Spinal cord (tissue), 10 donors: ENCODE measurements around the gene AP4B1. TPM values are rescaled to one million over a fixed set of nuclear protein-coding genes. Genes with fewer than 3 reads are reported as not detected.
A peak's percentile ranks its signal among the peaks of the same experiment; 100 is the strongest.

Experiments used
- DNase-seq, 6 donors: peaks; one replicate each; pipeline versions ENCODE4 v3.0.0 to v3.0.0-alpha.2; 2013 to 2015; ENCODE audit warnings: low spot score in 6 of 6, low read depth in 4 of 6
- H3K27ac ChIP-seq: one replicate; pipeline ENCODE4 v1.5.1; 2013; ENCODE audit warnings: low read depth, low read length, control low read depth
- H3K27me3 ChIP-seq: one replicate; pipeline ENCODE4 v1.6.1; 2013; ENCODE audit warnings: low read length; ENCODE audit not compliant: control insufficient read depth, insufficient read depth
- H3K36me3 ChIP-seq: one replicate; pipeline ENCODE4 v1.6.1; 2013; ENCODE audit warnings: low read length; ENCODE audit not compliant: control insufficient read depth, insufficient read depth
- H3K4me1 ChIP-seq: one replicate; pipeline ENCODE4 v1.6.1; 2013; ENCODE audit warnings: low read length; ENCODE audit not compliant: control insufficient read depth, insufficient read depth
- H3K4me3 ChIP-seq: one replicate; pipeline ENCODE4 v1.5.1; 2013; ENCODE audit warnings: low read depth, low read length, control low read depth
- H3K9me3 ChIP-seq: one replicate; pipeline ENCODE4 v1.6.1; 2013; ENCODE audit warnings: low read length; ENCODE audit not compliant: control insufficient read depth, insufficient read depth
- WGBS: methylation state at CpG from one replicate; pipeline ENCODE4 v1.1.5; 2013; ENCODE audit warnings: missing lambda C conversion rate; ENCODE audit not compliant: insufficient coverage; 5-methylcytosine and 5-hydroxymethylcytosine counted together
- polyA plus RNA-seq, 2 donors: library from polyadenylated mRNA; unstranded; fragments of 120-200 nt; gene quantifications; one replicate each; pipeline ENCODE4 v1.2.1, GENCODE V29; 2013; ENCODE audit not compliant: insufficient read length in 2 of 2
- total RNA-seq, 2 donors: library from RNA; depleted of rRNA in 1 of 2; stranded (reverse); fragments of 120-200 nt in 1 of 2; fragments of >200 nt in 1 of 2; gene quantifications; one replicate each; pipeline versions ENCODE4 v1.2.3 to v1.2.4, GENCODE V29; 2013 to 2014
- donor health status: healthy.

The AP4B1 gene
- total and polyA plus RNA-seq, 4 donors: 26.0 to 62.6 (median 33.5) TPM

DNA sequence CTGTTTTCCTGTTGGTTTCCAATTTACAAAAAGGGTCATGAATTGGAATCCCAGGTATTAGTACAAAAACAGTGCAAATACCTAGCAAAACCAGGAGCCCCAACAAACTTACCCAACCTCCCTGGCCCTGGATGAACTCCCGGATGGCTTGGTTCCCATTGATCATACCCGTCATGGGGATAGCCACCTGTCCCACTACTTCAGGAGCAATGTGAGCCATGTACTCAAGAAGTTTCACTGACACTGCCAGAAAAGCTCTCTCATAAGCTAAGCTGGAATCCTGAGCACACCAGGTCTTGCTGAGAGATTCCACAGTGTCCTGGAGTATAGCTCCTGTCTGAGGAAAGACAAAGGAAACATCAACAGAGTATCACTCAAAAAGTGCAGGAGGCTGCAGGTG lies 22.9 kb downstream of the AP4B1 start:
- H3K4me1 ChIP-seq: no peaks in the 10 kb centered on the region
- no peaks in the 10 kb centered on the region for H3K27me3 ChIP-seq
- DNase-seq: no peak
- H3K4me3 ChIP-seq: no peak overlapping the region
- 60% methylated on average over 1 of the region's 2 CpGs for WGBS
- H3K27ac ChIP-seq: no peak overlapping the region
- H3K9me3 ChIP-seq: no peaks in the 10 kb centered on the region
- H3K36me3 ChIP-seq: no peaks in the 10 kb centered on the region

DNA sequence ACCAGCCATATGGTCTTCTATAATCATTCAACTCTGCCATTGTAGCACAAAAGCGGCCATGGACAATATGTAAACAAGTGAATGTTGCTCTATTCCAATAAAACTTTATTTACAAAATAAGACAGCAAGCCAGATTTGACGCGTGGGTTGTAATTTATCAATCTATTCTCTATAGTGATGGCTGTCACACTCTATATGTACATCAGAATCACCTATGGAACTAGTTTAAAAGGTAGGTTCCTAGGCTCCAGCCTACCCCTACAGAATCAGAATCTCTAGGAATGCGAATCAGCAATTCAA lies 24.9 kb downstream of the AP4B1 start:
- Histone ChIP-seq H3K27me3 (no peaks in the 10 kb centered on the region), H3K27ac (no peak overlapping the region), H3K4me3 (no peak overlapping the region), H3K4me1 (no peaks in the 10 kb centered on the region), H3K36me3 (no peaks in the 10 kb centered on the region), H3K9me3 (no peaks in the 10 kb centered on the region)
- WGBS: 80% methylated on average over 1 of the region's 4 CpGs
- no peak for DNase-seq

DNA sequence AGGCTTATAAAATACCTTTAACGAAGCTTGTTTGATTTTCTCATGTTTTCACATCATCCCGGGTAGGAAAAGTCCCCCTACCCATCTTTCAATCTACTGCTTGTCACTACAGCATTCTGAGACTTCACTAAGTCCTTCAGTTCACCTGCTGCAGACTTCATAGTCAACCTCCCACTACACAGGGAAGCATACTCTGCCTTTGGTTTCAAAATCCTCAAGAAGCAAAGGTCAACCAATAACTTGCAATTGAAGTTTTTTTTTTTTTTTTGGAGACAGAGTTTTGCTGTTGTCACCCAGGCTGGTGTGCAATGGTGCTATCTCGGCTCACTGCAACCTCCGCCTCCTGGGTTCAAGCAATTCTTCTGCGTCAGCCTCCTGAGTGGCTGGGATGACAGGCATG lies 28.4 kb downstream of the AP4B1 start:
- H3K4me1 ChIP-seq: no peaks in the 10 kb centered on the region
- 92% methylated on average over 5 of the region's 5 CpGs for WGBS
- no peak for DNase-seq
- H3K9me3 ChIP-seq: no peaks in the 10 kb centered on the region
- H3K27ac ChIP-seq: no peak overlapping the region
- H3K27me3 ChIP-seq: no peaks in the 10 kb centered on the region
- H3K36me3 ChIP-seq: no peaks in the 10 kb centered on the region
- no peak overlapping the region for H3K4me3 ChIP-seq

DNA sequence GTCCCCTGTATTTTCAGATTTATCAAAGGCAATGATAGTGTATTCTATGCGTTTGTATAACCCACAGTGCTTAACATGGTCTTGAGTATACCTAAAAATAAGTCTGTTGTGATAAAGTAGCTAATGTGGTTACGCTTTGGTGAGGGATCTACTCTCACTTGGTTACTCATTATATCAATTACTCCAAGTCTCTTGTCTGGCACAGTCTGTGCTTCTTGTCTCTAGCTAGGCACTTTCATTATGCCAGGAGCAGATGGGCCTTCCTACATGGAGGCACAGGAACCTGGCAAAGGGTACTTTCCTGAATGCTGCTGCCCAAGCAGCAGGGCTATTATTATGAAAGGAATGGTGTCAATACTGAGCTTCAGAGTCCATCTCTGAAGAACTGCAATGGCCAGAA lies 28.9 kb downstream of the AP4B1 start:
- H3K4me1 ChIP-seq: no peaks in the 10 kb centered on the region
- no peaks in the 10 kb centered on the region for H3K9me3 ChIP-seq
- no peaks in the 10 kb centered on the region for H3K36me3 ChIP-seq
- no peak overlapping the region for H3K4me3 ChIP-seq
- H3K27me3 ChIP-seq: no peaks in the 10 kb centered on the region
- H3K27ac ChIP-seq: no peak overlapping the region
- DNase-seq: peak in 1 of 6 donors; percentile 17
- no CpG with 5 or more reads among the region's 2 CpGs for WGBS

DNA sequence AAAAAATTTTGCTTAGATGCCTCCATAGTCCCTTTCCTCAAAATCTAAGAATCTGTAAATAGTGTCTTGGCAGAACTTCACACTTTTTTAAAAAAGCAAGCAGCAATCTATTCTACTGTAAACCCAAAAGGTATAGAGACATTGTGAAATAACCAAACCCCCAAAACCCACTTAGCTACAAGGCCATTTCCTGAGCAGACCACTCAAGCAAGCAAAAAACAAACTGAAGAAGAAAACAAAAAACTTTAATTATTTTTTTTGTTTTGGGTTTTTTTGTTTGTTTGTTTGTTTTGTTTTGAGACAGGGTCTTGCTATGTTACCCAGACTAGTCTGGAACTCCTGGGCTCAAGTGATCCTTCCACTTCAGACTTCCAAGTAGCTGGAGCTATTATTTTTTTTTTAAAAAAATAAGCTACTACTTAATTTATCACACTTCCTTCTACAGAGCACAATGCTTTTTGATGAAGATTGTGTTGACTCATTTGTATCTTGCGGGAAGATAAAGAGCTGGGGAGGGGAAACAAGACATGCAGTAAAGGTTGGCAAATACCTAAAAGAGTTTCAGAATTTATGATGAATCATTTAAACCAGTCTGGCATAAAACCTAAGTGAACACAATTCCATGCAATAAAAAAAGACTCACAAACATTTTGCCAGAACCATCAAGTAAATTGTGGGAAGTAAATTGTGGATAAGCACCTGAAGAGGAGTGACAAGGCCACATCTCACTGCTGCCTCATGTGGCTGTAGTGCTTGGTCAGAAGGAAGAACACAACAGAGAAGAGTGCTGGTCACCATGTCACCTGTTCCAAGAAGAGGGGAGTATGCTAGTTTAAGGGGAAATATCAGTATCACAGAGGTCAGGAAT lies 30.4 kb downstream of the AP4B1 start:
- Histone ChIP-seq H3K9me3 (no peaks in the 10 kb centered on the region), H3K4me1 (no peaks in the 10 kb centered on the region), H3K27ac (no peak overlapping the region), H3K4me3 (no peak overlapping the region), H3K27me3 (no peaks in the 10 kb centered on the region), H3K36me3 (no peaks in the 10 kb centered on the region)
- no peak for DNase-seq
- no CpG with 5 or more reads among the region's 1 CpG for WGBS

DNA sequence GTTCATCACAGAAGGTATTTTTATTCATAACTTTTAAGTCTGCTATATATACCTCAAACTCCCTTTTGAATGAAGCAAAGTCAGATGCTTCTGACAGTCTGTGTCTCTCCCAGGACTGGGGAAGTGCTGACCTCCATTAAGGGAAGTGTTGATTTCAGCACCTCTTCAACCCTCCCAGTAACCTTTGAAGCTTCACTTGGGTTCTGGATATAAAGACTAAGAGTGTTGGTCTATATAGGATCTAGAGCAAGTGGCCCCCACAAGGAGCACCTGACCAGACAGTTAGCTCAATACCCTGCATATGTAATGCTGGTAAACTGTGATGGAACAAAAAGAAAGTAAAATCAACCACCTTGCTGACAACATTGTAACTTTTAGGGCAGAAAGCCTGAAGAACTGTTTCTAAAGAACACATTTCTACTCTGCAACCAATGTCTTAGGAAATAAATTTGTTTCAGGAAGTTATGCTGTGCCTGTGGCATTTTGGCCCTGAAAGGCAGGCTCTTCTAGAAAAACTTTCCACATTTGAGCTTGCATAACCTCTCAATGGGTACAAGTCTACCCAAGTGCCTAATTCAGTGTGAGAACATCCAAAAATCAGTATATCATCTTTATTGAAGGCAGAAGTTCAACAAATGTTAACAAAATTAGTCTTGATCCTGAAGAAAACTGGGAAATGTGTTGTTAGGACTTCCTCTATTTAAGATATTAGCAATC lies 32.2 kb downstream of the AP4B1 start:
- H3K27ac ChIP-seq: no peak overlapping the region
- no peak for DNase-seq

DNA sequence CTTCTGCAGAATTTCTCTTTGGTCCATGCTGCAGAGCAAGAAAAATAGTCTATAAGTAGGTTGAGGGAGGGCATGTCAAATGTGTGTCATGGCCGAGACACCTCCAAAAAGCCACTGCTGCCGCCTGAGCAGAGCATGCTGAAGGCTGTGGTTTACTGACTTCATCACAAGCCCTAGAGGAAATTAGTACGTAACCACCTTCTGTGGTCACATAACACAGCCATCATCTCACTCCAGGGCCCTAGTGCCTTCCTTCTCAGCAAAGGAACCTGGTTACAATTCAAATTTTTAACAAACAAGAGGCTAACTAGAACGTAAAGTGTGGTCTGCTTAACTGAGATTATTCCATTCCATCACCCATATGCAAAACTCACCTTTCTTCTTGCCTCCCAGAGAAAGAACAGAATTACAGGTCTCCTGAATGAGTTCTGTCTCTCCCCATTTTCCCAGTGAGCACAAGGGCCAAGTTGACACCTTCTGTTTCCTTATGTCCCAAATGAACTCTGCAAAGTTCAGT lies 32.9 kb downstream of the AP4B1 start, which contains the start of gene PTPN22:
Gene PTPN22 (minus strand): TSS at position 116 of the 517 bp plus-strand sequence.
- H3K27ac ChIP-seq: no peak within 1 kb of the TSS
- no peaks in the 10 kb centered on the region for H3K4me1 ChIP-seq
- no peaks in the 10 kb centered on the region for H3K9me3 ChIP-seq
- no peak within 1 kb of the TSS for H3K4me3 ChIP-seq
- WGBS: 67% methylated on average over 2 of the region's 4 CpGs
- no peaks in the 10 kb centered on the region for H3K27me3 ChIP-seq
- H3K36me3 ChIP-seq: no peaks in the 10 kb centered on the region
- no peak for DNase-seq

More for the DNA sequence above, 32.2 kb downstream of the AP4B1 start:
- Histone ChIP-seq H3K4me1 (no peaks in the 10 kb centered on the region), H3K36me3 (no peaks in the 10 kb centered on the region), H3K4me3 (no peak overlapping the region), H3K27me3 (no peaks in the 10 kb centered on the region), H3K9me3 (no peaks in the 10 kb centered on the region)

DNA sequence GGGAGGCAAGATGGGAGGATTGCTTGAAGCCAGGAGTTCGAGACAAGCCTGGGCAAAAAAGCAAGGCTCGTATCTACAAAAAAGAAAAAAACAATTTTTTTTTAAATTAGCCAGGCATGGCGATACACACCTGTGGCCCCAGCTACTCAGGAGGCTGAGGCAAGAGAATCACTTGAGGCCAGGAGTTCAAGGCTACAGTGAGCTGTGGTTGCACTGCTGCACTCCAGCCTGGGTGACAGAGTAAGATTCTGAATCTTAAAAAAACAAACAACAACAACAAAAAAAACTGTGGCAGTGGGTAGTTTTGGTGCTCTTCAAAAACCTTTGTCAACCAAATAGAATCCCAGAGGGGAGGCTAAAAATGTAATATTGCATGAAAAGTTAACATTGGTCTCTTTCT lies 33.8 kb downstream of the AP4B1 start:
- WGBS: 90% methylated on average over 1 of the region's 3 CpGs

DNA sequence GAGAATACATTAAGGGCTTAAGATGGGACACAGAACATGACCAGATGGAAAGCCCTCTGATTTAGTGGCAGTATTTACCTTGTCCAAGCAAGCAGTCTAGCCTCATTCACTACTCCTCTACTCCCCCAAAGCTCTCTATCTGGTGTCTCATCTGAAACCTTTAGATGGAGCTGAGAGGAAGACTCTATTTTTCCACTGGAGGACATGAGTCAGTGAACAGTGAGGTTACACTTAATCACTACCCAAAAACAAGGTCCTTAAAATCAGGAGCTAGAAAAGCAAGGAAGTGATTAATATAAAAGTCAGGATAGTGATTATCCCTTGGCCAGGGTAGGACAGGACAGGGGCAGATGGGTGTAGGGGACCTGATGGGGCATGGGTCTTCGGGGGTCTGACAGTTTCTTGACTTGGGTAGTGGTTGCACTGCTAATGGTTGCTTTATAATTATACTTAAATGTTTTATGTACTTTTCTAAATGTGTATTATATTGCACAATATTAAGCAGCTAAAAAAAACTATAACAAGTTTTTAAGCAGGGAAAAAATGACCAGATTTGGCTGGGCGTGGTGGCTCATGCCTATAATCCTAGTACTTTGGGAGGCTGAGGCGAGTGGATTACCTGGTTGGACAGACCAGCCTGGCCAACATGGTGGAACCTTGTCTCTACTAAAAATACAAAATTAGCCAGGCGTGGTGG lies 36.1 kb downstream of the AP4B1 start:
- no peaks in the 10 kb centered on the region for H3K36me3 ChIP-seq
- H3K27ac ChIP-seq: no peak overlapping the region
- DNase-seq: no peak
- 100% methylated on average over 2 of the region's 4 CpGs for WGBS
- H3K4me1 ChIP-seq: no peaks in the 10 kb centered on the region
- no peaks in the 10 kb centered on the region for H3K9me3 ChIP-seq
- H3K4me3 ChIP-seq: no peak overlapping the region
- H3K27me3 ChIP-seq: no peaks in the 10 kb centered on the region

More for the DNA sequence above, 33.8 kb downstream of the AP4B1 start:
- no peaks in the 10 kb centered on the region for H3K36me3 ChIP-seq
- H3K9me3 ChIP-seq: no peaks in the 10 kb centered on the region
- no peak overlapping the region for H3K4me3 ChIP-seq
- H3K4me1 ChIP-seq: no peaks in the 10 kb centered on the region
- no peak for DNase-seq
- H3K27me3 ChIP-seq: no peaks in the 10 kb centered on the region
- no peak overlapping the region for H3K27ac ChIP-seq
